GM12874 (cell line): ENCODE measurements around the gene ZNF775.

Experiments
- CTCF ChIP-seq: IDR thresholded peaks from 2 replicates; pipeline ENCODE4 v1.5.1; 2011; ENCODE audit warnings: low read depth, mild to moderate bottlenecking, control low read depth, low read length, moderate library complexity; ENCODE audit not compliant: insufficient read depth

ZNF775 gene

GRCh38 chr7:150446288-150446938 is 67.3 kb downstream of the ZNF775 start:
- no peak for TF ChIP-seq CTCF
